Measurements from ENCODE around the gene AASS. TPM values are rescaled to one million over a fixed set of nuclear protein-coding genes. Genes with fewer than 3 reads are reported as not detected.
"Not testable (repeated sequence)": the region's sequence is repeated elsewhere in the genome, so short reads cannot be mapped to it uniquely, and the experiment has no call there.

AASS gene
- total RNA-seq, result 10 to 100 TPM; 51.1 to 69.7 TPM
- 10 to 100 TPM; 34.3 to 46.3 TPM for polyA plus RNA-seq (ENCODE audit: insufficient read length in 2 of 2)
- long read RNA-seq, donor 1, partial matches to known transcripts, result 36 of 36 reads
- long read RNA-seq, donor 1, other reads (novel, unspliced or antisense), result 0 of 36 reads
- long read RNA-seq, donor 2, partial matches to known transcripts, result 0 of 1 reads
- long read RNA-seq, donor 2, other reads (novel, unspliced or antisense), result 0 of 1 reads
- long read RNA-seq, donor 3, partial matches to known transcripts, result 0 of 1 reads
- long read RNA-seq, donor 3, other reads (novel, unspliced or antisense), result 0 of 1 reads
- long read RNA-seq, donor 4, partial matches to known transcripts, result 46 of 46 reads
- long read RNA-seq, donor 4, other reads (novel, unspliced or antisense), result 0 of 46 reads

DNA sequence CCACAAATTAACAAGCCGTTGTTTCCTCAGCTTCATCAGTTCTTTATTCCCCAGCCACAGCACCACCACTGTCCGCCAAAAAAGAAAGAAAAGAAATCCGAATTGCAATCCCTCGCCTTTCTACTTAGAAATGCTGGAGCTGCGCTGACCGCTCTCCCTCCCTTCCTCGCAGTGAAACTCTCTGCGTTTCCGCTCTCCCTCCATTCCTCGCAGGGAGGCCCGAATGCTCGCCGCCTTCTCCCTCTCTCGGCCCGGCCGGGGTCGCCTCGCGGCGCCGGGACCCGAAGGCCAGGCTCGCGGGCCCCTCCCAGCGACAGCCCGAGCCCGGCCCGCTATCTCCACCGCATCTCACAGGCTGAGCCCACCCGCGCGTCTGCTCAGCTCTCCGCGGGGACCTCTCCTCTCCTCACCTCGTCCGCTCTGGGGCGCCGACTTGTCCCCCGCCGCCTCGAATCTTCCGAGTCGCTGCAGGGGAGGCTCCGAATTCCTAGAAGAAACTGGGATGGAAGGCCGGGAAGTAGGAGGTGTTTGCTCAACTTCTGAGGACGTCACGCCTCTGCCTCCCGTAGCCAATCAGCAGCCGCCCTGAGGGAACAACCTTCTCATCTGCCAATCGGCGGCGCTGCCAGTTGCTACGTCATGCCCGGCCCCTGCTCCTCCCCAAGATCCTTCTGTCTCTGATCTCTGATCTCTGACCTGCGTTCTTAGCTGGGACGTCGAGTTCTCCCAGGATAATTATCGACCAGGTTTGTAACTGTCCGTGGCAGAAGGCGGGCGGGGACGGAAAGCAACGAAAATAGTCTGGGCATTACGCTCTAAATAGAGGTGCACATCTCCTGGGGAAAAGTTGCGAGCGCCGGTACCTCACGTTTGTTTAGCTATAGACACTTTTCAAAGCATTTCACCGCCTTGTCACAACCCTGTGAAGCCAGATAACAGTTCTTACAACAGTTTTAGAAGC, at the start of gene AASS:
TSS of gene AASS (minus strand) at position 499 of the 961 bp plus-strand sequence. CDS start 10,523 bp downstream, outside the sequence.
- Histone ChIP-seq H3K27me3 (ENCODE audit: control insufficient read depth, insufficient read depth, low read length) (no peaks in the 10 kb centered on the region), H3K4me3 (ENCODE audit: low read depth, low read length) (peak within 1 kb of the TSS; percentile 91), H3K27ac (ENCODE audit: low read depth, low read length) (peak within 1 kb of the TSS; percentile 99), H3K36me3 (ENCODE audit: control insufficient read depth, insufficient read depth, low read length) (no peaks in the 10 kb centered on the region), H3K4me1 (ENCODE audit: control insufficient read depth, insufficient read depth, low read length) (peaks cover 10% of the 10 kb centered on the region), H3K9me3 (ENCODE audit: control insufficient read depth, insufficient read depth, low read length) (no peaks in the 10 kb centered on the region)
- DNase-seq (ENCODE audit: low read depth in 4 of 6, low spot score in 6 of 6), result peak; percentile 90 to 99 (median 94)
- under 1% methylated on average over 64 of the region's 69 CpGs for WGBS (ENCODE audit: insufficient coverage)

DNA sequence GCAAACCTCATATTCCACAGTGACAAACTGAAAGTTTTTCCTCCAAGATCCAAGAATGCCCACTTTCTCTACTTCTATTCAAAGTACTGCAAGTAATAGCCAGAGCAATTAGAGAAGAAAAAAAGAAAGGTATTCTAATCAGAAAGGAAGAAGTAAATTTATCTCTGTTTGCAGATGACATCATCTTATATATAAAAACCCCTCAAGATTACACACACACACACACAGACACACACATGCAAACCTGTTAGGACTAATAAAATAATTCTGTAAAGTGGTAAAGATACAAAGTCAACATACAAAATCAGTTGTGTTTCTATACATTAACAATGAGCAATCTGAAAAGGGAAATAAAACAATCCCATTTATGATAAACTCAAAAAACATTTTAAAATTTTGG, 44.7 kb upstream of the AASS start:
- H3K9me3 ChIP-seq (ENCODE audit: control insufficient read depth, insufficient read depth, low read length), result no peaks in the 10 kb centered on the region
- H3K36me3 ChIP-seq (ENCODE audit: control insufficient read depth, insufficient read depth, low read length), result no peaks in the 10 kb centered on the region
- H3K4me3 ChIP-seq (ENCODE audit: low read depth, low read length), result no peak overlapping the region
- H3K27me3 ChIP-seq (ENCODE audit: control insufficient read depth, insufficient read depth, low read length), result no peaks in the 10 kb centered on the region
- H3K27ac ChIP-seq (ENCODE audit: low read depth, low read length), result no peak overlapping the region
- no peak for DNase-seq (ENCODE audit: low read depth in 4 of 6, low spot score in 6 of 6)
- no peaks in the 10 kb centered on the region for H3K4me1 ChIP-seq (ENCODE audit: control insufficient read depth, insufficient read depth, low read length)

DNA sequence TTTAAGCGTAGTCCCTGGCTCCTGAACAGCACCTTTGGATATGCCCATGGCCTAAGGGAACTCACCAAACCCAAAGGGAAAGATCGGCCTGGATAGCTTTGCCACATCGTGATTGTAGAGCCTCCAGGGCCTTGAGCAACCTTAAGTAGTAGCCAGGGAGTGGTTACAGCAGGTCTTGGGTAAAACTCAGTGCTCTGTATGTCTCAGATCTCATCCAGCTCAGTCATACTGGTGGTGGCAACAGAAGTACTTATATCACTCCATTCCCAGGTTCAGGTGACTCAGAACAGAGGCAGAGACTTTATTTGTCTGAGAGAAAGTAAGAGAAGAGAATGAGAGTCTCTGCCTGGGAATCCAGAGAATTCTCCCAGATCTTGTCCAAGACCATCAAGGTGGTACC, 39.1 kb upstream of the AASS start:
- no peaks in the 10 kb centered on the region for H3K9me3 ChIP-seq (ENCODE audit: control insufficient read depth, insufficient read depth, low read length)
- DNase-seq (ENCODE audit: low read depth in 4 of 6, low spot score in 6 of 6), result no peak
- H3K4me3 ChIP-seq (ENCODE audit: low read depth, low read length), result no peak overlapping the region
- H3K4me1 ChIP-seq (ENCODE audit: control insufficient read depth, insufficient read depth, low read length), result no peaks in the 10 kb centered on the region
- WGBS (ENCODE audit: insufficient coverage), result 93% methylated on average over 3 of the region's 3 CpGs
- no peak overlapping the region for H3K27ac ChIP-seq (ENCODE audit: low read depth, low read length)
- no peaks in the 10 kb centered on the region for H3K36me3 ChIP-seq (ENCODE audit: control insufficient read depth, insufficient read depth, low read length)
- H3K27me3 ChIP-seq (ENCODE audit: control insufficient read depth, insufficient read depth, low read length), result no peaks in the 10 kb centered on the region

DNA sequence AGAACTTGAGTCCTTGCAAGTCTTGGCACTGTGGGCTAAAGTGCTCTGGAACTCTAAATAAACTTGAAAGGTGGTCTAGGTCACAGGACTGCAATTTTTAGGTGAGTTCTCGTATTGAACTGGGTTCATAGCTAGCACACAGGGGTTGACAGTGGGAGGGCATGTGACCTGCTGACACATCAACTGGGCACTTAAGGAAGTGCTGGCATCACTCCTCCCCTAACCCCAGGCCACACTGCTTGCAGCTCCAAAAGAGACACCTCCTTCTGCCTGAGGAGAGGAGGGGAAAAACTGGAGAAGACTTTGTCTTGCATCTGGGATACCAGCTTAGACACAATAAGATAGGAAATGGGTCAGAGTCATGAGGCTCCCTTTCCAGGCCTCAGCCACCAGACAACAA, 38.0 kb upstream of the AASS start:
- no peaks in the 10 kb centered on the region for H3K4me1 ChIP-seq (ENCODE audit: control insufficient read depth, insufficient read depth, low read length)
- no peak for DNase-seq (ENCODE audit: low read depth in 4 of 6, low spot score in 6 of 6)
- no peak overlapping the region for H3K4me3 ChIP-seq (ENCODE audit: low read depth, low read length)
- H3K27ac ChIP-seq (ENCODE audit: low read depth, low read length), result no peak overlapping the region
- no CpG with 5 or more reads among the region's 1 CpG for WGBS (ENCODE audit: insufficient coverage)
- H3K9me3 ChIP-seq (ENCODE audit: control insufficient read depth, insufficient read depth, low read length), result no peaks in the 10 kb centered on the region
- H3K27me3 ChIP-seq (ENCODE audit: control insufficient read depth, insufficient read depth, low read length), result no peaks in the 10 kb centered on the region
- no peaks in the 10 kb centered on the region for H3K36me3 ChIP-seq (ENCODE audit: control insufficient read depth, insufficient read depth, low read length)

DNA sequence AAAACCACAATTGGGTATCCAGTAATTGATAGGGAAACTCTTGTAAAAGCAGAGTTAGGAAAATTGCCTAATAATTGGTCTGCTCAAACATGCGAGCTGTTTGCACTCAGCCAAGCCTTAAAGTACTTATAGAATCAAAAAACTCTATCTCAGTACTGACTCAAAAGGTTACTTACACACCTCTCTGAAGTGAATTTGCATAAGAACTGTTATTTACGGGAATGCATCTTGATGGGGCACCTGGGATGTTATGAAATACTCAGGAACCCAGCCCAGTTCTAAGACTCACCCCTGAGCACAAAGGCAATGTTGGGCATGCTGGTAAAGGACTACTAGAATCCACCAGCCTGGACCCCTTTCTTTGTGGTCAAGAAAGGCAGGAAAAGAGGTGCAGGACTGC, 28.1 kb upstream of the AASS start:
- not testable (repeated sequence) for DNase-seq (ENCODE audit: low read depth in 4 of 6, low spot score in 6 of 6); H3K9me3 ChIP-seq (ENCODE audit: control insufficient read depth, insufficient read depth, low read length); H3K4me3 ChIP-seq (ENCODE audit: low read depth, low read length); H3K27me3 ChIP-seq (ENCODE audit: control insufficient read depth, insufficient read depth, low read length); H3K4me1 ChIP-seq (ENCODE audit: control insufficient read depth, insufficient read depth, low read length); H3K27ac ChIP-seq (ENCODE audit: low read depth, low read length); H3K36me3 ChIP-seq (ENCODE audit: control insufficient read depth, insufficient read depth, low read length)
- WGBS (ENCODE audit: insufficient coverage), result no CpG with 5 or more reads among the region's 2 CpGs

DNA sequence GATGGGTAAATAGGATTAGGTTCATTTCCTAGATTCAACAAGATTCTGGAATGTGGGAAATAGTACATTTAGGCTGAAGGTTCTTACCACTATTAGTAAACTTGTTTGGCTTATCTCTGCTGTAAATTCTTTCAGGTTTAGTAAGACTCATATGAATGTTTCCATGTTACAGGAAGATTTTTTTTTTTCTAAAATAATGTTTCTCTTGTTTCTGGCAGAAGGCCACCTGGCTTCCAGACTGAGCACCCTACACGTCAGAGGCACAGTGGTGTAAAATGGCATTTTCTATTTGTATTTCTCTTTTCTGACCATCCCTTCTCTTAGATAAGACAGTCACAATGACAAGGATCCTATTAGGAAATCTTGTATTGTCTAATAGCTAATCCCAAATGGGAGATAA, 22.7 kb upstream of the AASS start:
- DNase-seq (ENCODE audit: low read depth in 4 of 6, low spot score in 6 of 6), result no peak
- Histone ChIP-seq H3K36me3 (ENCODE audit: control insufficient read depth, insufficient read depth, low read length) (no peaks in the 10 kb centered on the region), H3K4me3 (ENCODE audit: low read depth, low read length) (no peak overlapping the region), H3K9me3 (ENCODE audit: control insufficient read depth, insufficient read depth, low read length) (no peaks in the 10 kb centered on the region), H3K4me1 (ENCODE audit: control insufficient read depth, insufficient read depth, low read length) (no peaks in the 10 kb centered on the region), H3K27me3 (ENCODE audit: control insufficient read depth, insufficient read depth, low read length) (no peaks in the 10 kb centered on the region), H3K27ac (ENCODE audit: low read depth, low read length) (no peak overlapping the region)
- no CpG with 5 or more reads among the region's 1 CpG for WGBS (ENCODE audit: insufficient coverage)

DNA sequence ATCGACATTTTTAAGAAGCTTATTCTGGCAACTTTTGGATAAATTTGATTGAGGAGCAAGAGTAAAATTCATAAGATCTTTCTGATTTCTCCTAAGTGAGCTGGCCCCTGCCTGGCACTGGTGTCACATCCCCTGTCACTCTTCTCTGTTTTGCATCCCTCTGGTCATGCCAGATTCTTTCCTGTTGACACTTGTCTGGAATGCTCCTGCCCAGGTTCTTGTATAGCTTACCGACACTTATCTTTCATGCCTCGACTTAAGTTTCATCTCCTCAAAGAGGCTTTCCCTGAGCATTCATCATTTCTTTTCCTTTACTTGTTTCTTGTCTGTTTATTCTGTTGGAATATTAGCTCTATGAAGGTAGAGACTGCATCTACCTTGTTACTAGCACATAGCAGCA, 22.2 kb upstream of the AASS start:
- Histone ChIP-seq H3K27me3 (ENCODE audit: control insufficient read depth, insufficient read depth, low read length) (no peaks in the 10 kb centered on the region), H3K36me3 (ENCODE audit: control insufficient read depth, insufficient read depth, low read length) (no peaks in the 10 kb centered on the region), H3K4me3 (ENCODE audit: low read depth, low read length) (no peak overlapping the region), H3K4me1 (ENCODE audit: control insufficient read depth, insufficient read depth, low read length) (no peaks in the 10 kb centered on the region), H3K27ac (ENCODE audit: low read depth, low read length) (no peak overlapping the region), H3K9me3 (ENCODE audit: control insufficient read depth, insufficient read depth, low read length) (no peaks in the 10 kb centered on the region)
- WGBS (ENCODE audit: insufficient coverage), result 90% methylated on average over 3 of the region's 3 CpGs
- DNase-seq (ENCODE audit: low read depth in 4 of 6, low spot score in 6 of 6), result no peak

DNA sequence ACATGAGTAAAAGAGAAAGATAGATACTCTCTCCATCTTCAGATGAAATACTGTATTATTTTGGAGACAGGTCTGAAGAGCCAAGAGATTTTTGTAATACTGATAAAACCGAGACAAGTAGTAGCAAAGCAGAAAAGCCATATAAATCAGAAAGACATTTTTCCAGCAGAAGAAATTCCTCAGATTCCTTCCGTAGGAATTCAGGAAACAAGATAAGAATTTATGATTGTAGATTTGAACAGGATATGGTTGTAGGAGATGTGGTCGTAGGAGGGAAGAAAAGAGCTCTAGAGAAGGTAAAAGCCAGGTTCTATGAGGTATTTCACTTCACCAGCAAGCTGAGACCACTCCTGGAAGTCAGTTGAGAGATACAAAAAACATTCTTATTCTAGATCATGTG, 17.6 kb upstream of the AASS start:
- no peak for DNase-seq (ENCODE audit: low read depth in 4 of 6, low spot score in 6 of 6)
- no peak overlapping the region for H3K27ac ChIP-seq (ENCODE audit: low read depth, low read length)
- H3K4me3 ChIP-seq (ENCODE audit: low read depth, low read length), result no peak overlapping the region
- no peaks in the 10 kb centered on the region for H3K9me3 ChIP-seq (ENCODE audit: control insufficient read depth, insufficient read depth, low read length)
- H3K27me3 ChIP-seq (ENCODE audit: control insufficient read depth, insufficient read depth, low read length), result no peaks in the 10 kb centered on the region
- no peaks in the 10 kb centered on the region for H3K36me3 ChIP-seq (ENCODE audit: control insufficient read depth, insufficient read depth, low read length)
- H3K4me1 ChIP-seq (ENCODE audit: control insufficient read depth, insufficient read depth, low read length), result no peaks in the 10 kb centered on the region
- WGBS (ENCODE audit: insufficient coverage), result 60% methylated on average over 1 of the region's 3 CpGs

DNA sequence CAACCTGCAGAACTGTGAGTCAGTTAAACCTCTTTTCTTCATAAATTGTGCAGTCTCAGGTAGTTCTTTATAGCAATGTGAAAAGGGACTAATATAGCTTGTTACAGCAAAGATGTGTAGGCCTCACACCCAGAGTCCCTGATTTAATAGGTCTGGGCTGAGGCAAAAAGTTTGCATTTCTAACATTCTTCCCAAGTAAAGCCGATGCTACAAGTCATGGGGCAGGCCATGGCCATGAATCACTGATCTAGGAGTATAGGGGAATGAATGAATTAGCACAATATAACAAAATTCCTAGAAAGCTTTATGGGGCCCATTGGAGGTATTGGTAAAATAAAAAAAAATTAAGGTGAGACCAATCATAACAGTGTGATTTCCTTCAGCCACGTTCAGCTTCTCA, 11.5 kb upstream of the AASS start:
- WGBS (ENCODE audit: insufficient coverage), result 82% methylated on average over 1 of the region's 2 CpGs
- Histone ChIP-seq H3K9me3 (ENCODE audit: control insufficient read depth, insufficient read depth, low read length) (no peaks in the 10 kb centered on the region), H3K4me1 (ENCODE audit: control insufficient read depth, insufficient read depth, low read length) (no peaks in the 10 kb centered on the region), H3K27me3 (ENCODE audit: control insufficient read depth, insufficient read depth, low read length) (no peaks in the 10 kb centered on the region), H3K27ac (ENCODE audit: low read depth, low read length) (no peak overlapping the region), H3K36me3 (ENCODE audit: control insufficient read depth, insufficient read depth, low read length) (no peaks in the 10 kb centered on the region), H3K4me3 (ENCODE audit: low read depth, low read length) (no peak overlapping the region)
- no peak for DNase-seq (ENCODE audit: low read depth in 4 of 6, low spot score in 6 of 6)

Measured in spinal cord (tissue), 10 donors.